ENCODE results near the gene NAALADL2. TPM values are rescaled to one million over a fixed set of nuclear protein-coding genes. Genes with fewer than 3 reads are reported as not detected.

Gene NAALADL2
- polyA plus RNA-seq, 2 donors: 0.26 to 0.54 TPM

- Histone ChIP-seq H3K4me1 (ENCODE audit: control insufficient read depth in 2 of 2, insufficient read depth in 2 of 2, low read length in 1 of 2) (no peaks in the 10 kb centered on the region), H3K27ac (ENCODE audit: low read depth in 2 of 2, low read length in 1 of 2) (no peak overlapping the region), H3K4me3 (ENCODE audit: low read depth in 1 of 2, low read length in 2 of 2) (no peak overlapping the region), H3K27me3 (ENCODE audit: control insufficient read depth in 1 of 2, insufficient read depth in 2 of 2, low read length in 2 of 2) (no peaks in the 10 kb centered on the region), H3K36me3 (ENCODE audit: control insufficient read depth in 2 of 2, insufficient read depth in 2 of 2, low read length in 1 of 2) (no peaks in the 10 kb centered on the region), H3K9me3 (ENCODE audit: control insufficient read depth in 2 of 2, insufficient read depth in 1 of 2, low read depth in 1 of 2, low read length in 1 of 2) (no peaks in the 10 kb centered on the region)
- 73 to 79% methylated on average over 5 of the region's 5 CpGs for WGBS, 2 donors
These were observed 146.7 kb downstream of the NAALADL2 start for GRCh38 chr3:175005881-175006280.

- Histone ChIP-seq H3K9me3 (ENCODE audit: control insufficient read depth in 2 of 2, insufficient read depth in 1 of 2, low read depth in 1 of 2, low read length in 1 of 2) (no peaks in the 10 kb centered on the region), H3K4me3 (ENCODE audit: low read depth in 1 of 2, low read length in 2 of 2) (no peak overlapping the region), H3K27ac (ENCODE audit: low read depth in 2 of 2, low read length in 1 of 2) (no peak overlapping the region), H3K36me3 (ENCODE audit: control insufficient read depth in 2 of 2, insufficient read depth in 2 of 2, low read length in 1 of 2) (no peaks in the 10 kb centered on the region), H3K4me1 (ENCODE audit: control insufficient read depth in 2 of 2, insufficient read depth in 2 of 2, low read length in 1 of 2) (no peaks in the 10 kb centered on the region), H3K27me3 (ENCODE audit: control insufficient read depth in 1 of 2, insufficient read depth in 2 of 2, low read length in 2 of 2) (no peaks in the 10 kb centered on the region)
- 88 to 89% methylated on average over 1 of the region's 1 CpG for WGBS, 2 donors
These were observed 148.2 kb downstream of the NAALADL2 start for GRCh38 chr3:175007306-175007705.

GRCh38 chr3:175009295-175009694 is 150.2 kb downstream of the NAALADL2 start:
- Histone ChIP-seq H3K4me3 (ENCODE audit: low read depth in 1 of 2, low read length in 2 of 2) (no peak overlapping the region), H3K27ac (ENCODE audit: low read depth in 2 of 2, low read length in 1 of 2) (no peak overlapping the region), H3K9me3 (ENCODE audit: control insufficient read depth in 2 of 2, insufficient read depth in 1 of 2, low read depth in 1 of 2, low read length in 1 of 2) (no peaks in the 10 kb centered on the region), H3K36me3 (ENCODE audit: control insufficient read depth in 2 of 2, insufficient read depth in 2 of 2, low read length in 1 of 2) (no peaks in the 10 kb centered on the region), H3K27me3 (ENCODE audit: control insufficient read depth in 1 of 2, insufficient read depth in 2 of 2, low read length in 2 of 2) (no peaks in the 10 kb centered on the region), H3K4me1 (ENCODE audit: control insufficient read depth in 2 of 2, insufficient read depth in 2 of 2, low read length in 1 of 2) (no peaks in the 10 kb centered on the region)
- WGBS, 2 donors: 95 to 98% methylated on average over 2 of the region's 2 CpGs

- no peak overlapping the region for H3K4me3 ChIP-seq (ENCODE audit: low read depth in 1 of 2, low read length in 2 of 2)
- H3K9me3 ChIP-seq (ENCODE audit: control insufficient read depth in 2 of 2, insufficient read depth in 1 of 2, low read depth in 1 of 2, low read length in 1 of 2): no peaks in the 10 kb centered on the region
- H3K36me3 ChIP-seq (ENCODE audit: control insufficient read depth in 2 of 2, insufficient read depth in 2 of 2, low read length in 1 of 2): no peaks in the 10 kb centered on the region
- 63 to 72% methylated on average over 6 of the region's 6 CpGs for WGBS, 2 donors
- H3K27ac ChIP-seq (ENCODE audit: low read depth in 2 of 2, low read length in 1 of 2): no peak overlapping the region
- H3K4me1 ChIP-seq (ENCODE audit: control insufficient read depth in 2 of 2, insufficient read depth in 2 of 2, low read length in 1 of 2): no peaks in the 10 kb centered on the region
- no peaks in the 10 kb centered on the region for H3K27me3 ChIP-seq (ENCODE audit: control insufficient read depth in 1 of 2, insufficient read depth in 2 of 2, low read length in 2 of 2)
These were observed 156.0 kb downstream of the NAALADL2 start for GRCh38 chr3:175015056-175015635.

GRCh38 chr3:175018946-175019727 is 160.0 kb downstream of the NAALADL2 start:
- Histone ChIP-seq H3K36me3 (ENCODE audit: control insufficient read depth in 2 of 2, insufficient read depth in 2 of 2, low read length in 1 of 2) (no peaks in the 10 kb centered on the region), H3K27ac (ENCODE audit: low read depth in 2 of 2, low read length in 1 of 2) (no peak overlapping the region), H3K4me1 (ENCODE audit: control insufficient read depth in 2 of 2, insufficient read depth in 2 of 2, low read length in 1 of 2) (no peaks in the 10 kb centered on the region), H3K27me3 (ENCODE audit: control insufficient read depth in 1 of 2, insufficient read depth in 2 of 2, low read length in 2 of 2) (no peaks in the 10 kb centered on the region), H3K4me3 (ENCODE audit: low read depth in 1 of 2, low read length in 2 of 2) (no peak overlapping the region), H3K9me3 (ENCODE audit: control insufficient read depth in 2 of 2, insufficient read depth in 1 of 2, low read depth in 1 of 2, low read length in 1 of 2) (no peaks in the 10 kb centered on the region)
- WGBS, 2 donors: 75 to 87% methylated on average over 5 of the region's 5 CpGs

GRCh38 chr3:175020101-175020500 is 161.0 kb downstream of the NAALADL2 start:
- Histone ChIP-seq H3K27me3 (ENCODE audit: control insufficient read depth in 1 of 2, insufficient read depth in 2 of 2, low read length in 2 of 2) (no peaks in the 10 kb centered on the region), H3K4me3 (ENCODE audit: low read depth in 1 of 2, low read length in 2 of 2) (no peak overlapping the region), H3K36me3 (ENCODE audit: control insufficient read depth in 2 of 2, insufficient read depth in 2 of 2, low read length in 1 of 2) (no peaks in the 10 kb centered on the region), H3K4me1 (ENCODE audit: control insufficient read depth in 2 of 2, insufficient read depth in 2 of 2, low read length in 1 of 2) (no peaks in the 10 kb centered on the region), H3K9me3 (ENCODE audit: control insufficient read depth in 2 of 2, insufficient read depth in 1 of 2, low read depth in 1 of 2, low read length in 1 of 2) (no peaks in the 10 kb centered on the region), H3K27ac (ENCODE audit: low read depth in 2 of 2, low read length in 1 of 2) (no peak overlapping the region)
- 94 to 95% methylated on average over 1 of the region's 1 CpG for WGBS, 2 donors

- H3K27me3 ChIP-seq (ENCODE audit: control insufficient read depth in 1 of 2, insufficient read depth in 2 of 2, low read length in 2 of 2): no peaks in the 10 kb centered on the region
- no peaks in the 10 kb centered on the region for H3K9me3 ChIP-seq (ENCODE audit: control insufficient read depth in 2 of 2, insufficient read depth in 1 of 2, low read depth in 1 of 2, low read length in 1 of 2)
- no peak overlapping the region for H3K4me3 ChIP-seq (ENCODE audit: low read depth in 1 of 2, low read length in 2 of 2)
- no peak overlapping the region for H3K27ac ChIP-seq (ENCODE audit: low read depth in 2 of 2, low read length in 1 of 2)
- 91 to 94% methylated on average over 2 of the region's 2 CpGs for WGBS, 2 donors
- H3K4me1 ChIP-seq (ENCODE audit: control insufficient read depth in 2 of 2, insufficient read depth in 2 of 2, low read length in 1 of 2): no peaks in the 10 kb centered on the region
- no peaks in the 10 kb centered on the region for H3K36me3 ChIP-seq (ENCODE audit: control insufficient read depth in 2 of 2, insufficient read depth in 2 of 2, low read length in 1 of 2)
These were observed 170.7 kb downstream of the NAALADL2 start for GRCh38 chr3:175029828-175030227.

GRCh38 chr3:175039875-175040274 is 180.7 kb downstream of the NAALADL2 start:
- Histone ChIP-seq H3K9me3 (ENCODE audit: control insufficient read depth in 2 of 2, insufficient read depth in 1 of 2, low read depth in 1 of 2, low read length in 1 of 2) (no peaks in the 10 kb centered on the region), H3K36me3 (ENCODE audit: control insufficient read depth in 2 of 2, insufficient read depth in 2 of 2, low read length in 1 of 2) (no peaks in the 10 kb centered on the region), H3K27ac (ENCODE audit: low read depth in 2 of 2, low read length in 1 of 2) (no peak overlapping the region), H3K27me3 (ENCODE audit: control insufficient read depth in 1 of 2, insufficient read depth in 2 of 2, low read length in 2 of 2) (no peaks in the 10 kb centered on the region), H3K4me1 (ENCODE audit: control insufficient read depth in 2 of 2, insufficient read depth in 2 of 2, low read length in 1 of 2) (no peaks in the 10 kb centered on the region), H3K4me3 (ENCODE audit: low read depth in 1 of 2, low read length in 2 of 2) (no peak overlapping the region)
- 79 to 88% methylated on average over 4 of the region's 4 CpGs for whole genome bisulfite sequencing, 2 donors

GRCh38 chr3:175041369-175041768 is 182.2 kb downstream of the NAALADL2 start:
- Histone ChIP-seq H3K4me3 (ENCODE audit: low read depth in 1 of 2, low read length in 2 of 2) (no peak overlapping the region), H3K9me3 (ENCODE audit: control insufficient read depth in 2 of 2, insufficient read depth in 1 of 2, low read depth in 1 of 2, low read length in 1 of 2) (no peaks in the 10 kb centered on the region), H3K27me3 (ENCODE audit: control insufficient read depth in 1 of 2, insufficient read depth in 2 of 2, low read length in 2 of 2) (no peaks in the 10 kb centered on the region), H3K4me1 (ENCODE audit: control insufficient read depth in 2 of 2, insufficient read depth in 2 of 2, low read length in 1 of 2) (no peaks in the 10 kb centered on the region), H3K27ac (ENCODE audit: low read depth in 2 of 2, low read length in 1 of 2) (no peak overlapping the region), H3K36me3 (ENCODE audit: control insufficient read depth in 2 of 2, insufficient read depth in 2 of 2, low read length in 1 of 2) (no peaks in the 10 kb centered on the region)
- WGBS, 2 donors: 69 to 70% methylated on average over 2 of the region's 2 CpGs

- Histone ChIP-seq H3K27me3 (ENCODE audit: control insufficient read depth in 1 of 2, insufficient read depth in 2 of 2, low read length in 2 of 2) (no peaks in the 10 kb centered on the region), H3K4me1 (ENCODE audit: control insufficient read depth in 2 of 2, insufficient read depth in 2 of 2, low read length in 1 of 2) (no peaks in the 10 kb centered on the region), H3K4me3 (ENCODE audit: low read depth in 1 of 2, low read length in 2 of 2) (no peak overlapping the region), H3K27ac (ENCODE audit: low read depth in 2 of 2, low read length in 1 of 2) (no peak overlapping the region), H3K36me3 (ENCODE audit: control insufficient read depth in 2 of 2, insufficient read depth in 2 of 2, low read length in 1 of 2) (no peaks in the 10 kb centered on the region), H3K9me3 (ENCODE audit: control insufficient read depth in 2 of 2, insufficient read depth in 1 of 2, low read depth in 1 of 2, low read length in 1 of 2) (no peaks in the 10 kb centered on the region)
- WGBS, 2 donors: 83 to 84% methylated on average over 4 of the region's 4 CpGs
These were observed 187.5 kb downstream of the NAALADL2 start for GRCh38 chr3:175046601-175047000.

Measured in esophagus (tissue), 2 donors.